Osteoblast (primary cell): ENCODE data around the gene SPINK6. TPM values are rescaled to one million over a fixed set of nuclear protein-coding genes. Genes with fewer than 3 reads are reported as not detected.

ENCODE experiments used
- DNase-seq: peaks from one replicate; pipeline ENCODE4 v3.0.0; 2011; ENCODE audit warnings: low spot score, mixed read lengths; ENCODE audit not compliant: insufficient read length; ENCODE audit errors: missing footprints
- H2AFZ ChIP-seq: 2 replicates; pipeline ENCODE4 v1.6.0; 2011; ENCODE audit warnings: mild to moderate bottlenecking, low read length
- H3K27ac ChIP-seq: 2 replicates; pipeline ENCODE4 v1.5.1; 2011; ENCODE audit warnings: mild to moderate bottlenecking, low read depth, low read length, moderate library complexity
- H3K27me3 ChIP-seq: 2 replicates; pipeline ENCODE4 v1.6.0; 2012; ENCODE audit warnings: mild to moderate bottlenecking, control low read depth, inconsistent platforms, low read length, moderate library complexity; ENCODE audit not compliant: insufficient read depth
- H3K36me3 ChIP-seq: 2 replicates; pipeline ENCODE4 v1.5.1; 2011; ENCODE audit warnings: mild to moderate bottlenecking, low read length, control low read depth, moderate library complexity; ENCODE audit not compliant: insufficient read depth
- H3K4me1 ChIP-seq: 2 replicates; pipeline ENCODE4 v1.5.1; 2011; ENCODE audit warnings: mild to moderate bottlenecking, low read length, control low read depth, moderate library complexity; ENCODE audit not compliant: insufficient read depth
- H3K4me2 ChIP-seq: 2 replicates; pipeline ENCODE4 v1.6.0; 2011; ENCODE audit warnings: mild to moderate bottlenecking, low read length; ENCODE audit not compliant: insufficient read depth
- H3K4me3 ChIP-seq: fragments of 200-600 bp; sonication (generic); 3 replicates; pipeline ENCODE4 v1.5.1; 2012; ENCODE audit warnings: mild to moderate bottlenecking, low read length, inconsistent platforms; ENCODE audit not compliant: insufficient read depth
- H3K79me2 ChIP-seq: 2 replicates; pipeline ENCODE4 v1.6.0; 2012; ENCODE audit warnings: mild to moderate bottlenecking, low read length, control low read depth, inconsistent platforms; ENCODE audit not compliant: insufficient read depth
- H3K9me3 ChIP-seq: 2 replicates; pipeline ENCODE4 v1.5.1; 2011; ENCODE audit warnings: low read depth, low read length, control low read depth
- H4K20me1 ChIP-seq: 2 replicates; pipeline ENCODE4 v1.6.0; 2012; ENCODE audit warnings: mild to moderate bottlenecking, low read length, control low read depth; ENCODE audit not compliant: insufficient read depth
- CTCF ChIP-seq: IDR thresholded peaks from 2 replicates; pipeline ENCODE4 v1.5.1; 2011; ENCODE audit warnings: mild to moderate bottlenecking, low read depth, low read length, moderate library complexity; ENCODE audit errors: extremely low read depth
- small RNA-seq: library from RNA; depleted of rRNA; stranded (forward); fragments of <200 nt; gene quantifications from one replicate; pipeline ENCODE3, GENCODE V24; 2012
- total RNA-seq: library from RNA; depleted of rRNA; stranded (reverse); fragments of >200 nt; gene quantifications from 2 replicates; pipeline ENCODE4 v1.2.3, GENCODE V29; 2012

Gene SPINK6
- total RNA-seq, 1 donor = not detected

GRCh38 chr5:148255456-148255855 lies 52.6 kb downstream of the SPINK6 start:
- H3K4me2 ChIP-seq = no peak overlapping the region
- no peaks in the 10 kb centered on the region for H3K79me2 ChIP-seq
- DNase-seq = no peak
- no peaks in the 10 kb centered on the region for H4K20me1 ChIP-seq
- TF ChIP-seq CTCF = no peak
- H3K9me3 ChIP-seq = no peaks in the 10 kb centered on the region
- no peaks in the 10 kb centered on the region for H3K36me3 ChIP-seq
- no peaks in the 10 kb centered on the region for H3K4me1 ChIP-seq
- no peak overlapping the region for H3K27ac ChIP-seq
- H2AFZ ChIP-seq = no peak overlapping the region
- no peak overlapping the region for H3K4me3 ChIP-seq
- no peaks in the 10 kb centered on the region for H3K27me3 ChIP-seq

DNA sequence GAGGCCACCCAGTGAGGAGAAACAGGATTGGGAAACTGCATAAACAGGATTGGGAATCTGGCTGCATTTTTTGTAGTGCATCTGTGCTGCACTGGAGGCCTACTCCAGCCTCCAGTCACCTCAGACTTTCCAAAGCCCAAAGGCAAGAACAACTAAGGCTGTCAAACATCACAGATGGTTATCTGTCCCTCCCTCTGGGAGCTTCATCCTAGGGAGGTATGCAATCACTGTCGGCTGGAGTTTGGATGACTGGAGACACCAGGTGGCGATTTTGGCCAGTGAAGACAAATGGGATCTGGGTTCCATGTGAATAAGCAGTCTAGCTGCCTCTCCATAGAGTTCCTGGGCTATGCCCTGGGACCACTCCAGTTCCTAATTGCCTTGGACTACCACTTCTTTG lies 56.4 kb downstream of the SPINK6 start:
- Histone ChIP-seq H4K20me1 (no peaks in the 10 kb centered on the region), H3K27ac (no peak overlapping the region), H3K4me1 (no peaks in the 10 kb centered on the region), H3K4me2 (no peak overlapping the region), H3K36me3 (no peaks in the 10 kb centered on the region), H3K27me3 (no peaks in the 10 kb centered on the region), H2AFZ (no peak overlapping the region), H3K4me3 (no peak overlapping the region), H3K9me3 (no peaks in the 10 kb centered on the region), H3K79me2 (no peaks in the 10 kb centered on the region)
- no peak for DNase-seq
- TF ChIP-seq CTCF = no peak

DNA sequence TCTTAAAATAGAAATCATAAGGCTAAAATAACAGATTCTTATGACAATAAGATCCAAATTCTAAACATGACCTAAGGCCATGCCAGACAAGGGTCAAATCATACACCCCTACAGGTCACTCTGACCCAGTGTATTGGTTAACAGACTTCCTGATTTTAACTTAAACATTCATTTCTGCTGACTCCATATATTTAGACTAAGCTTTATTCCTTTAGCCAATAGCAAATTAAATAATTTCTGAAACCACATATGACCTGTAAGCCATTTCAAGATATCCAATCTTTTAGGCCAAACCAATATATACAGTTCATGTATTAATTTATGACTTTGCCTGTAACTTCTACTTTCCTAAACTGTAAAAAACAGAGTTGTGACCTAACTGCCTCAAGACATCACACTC lies 58.4 kb downstream of the SPINK6 start:
- H3K27ac ChIP-seq = no peak overlapping the region
- no peaks in the 10 kb centered on the region for H3K36me3 ChIP-seq
- no peak overlapping the region for H3K4me3 ChIP-seq
- H3K4me2 ChIP-seq = no peak overlapping the region
- no peak for TF ChIP-seq CTCF
- no peaks in the 10 kb centered on the region for H3K4me1 ChIP-seq
- H3K79me2 ChIP-seq = no peaks in the 10 kb centered on the region
- no peak overlapping the region for H2AFZ ChIP-seq
- no peaks in the 10 kb centered on the region for H4K20me1 ChIP-seq
- H3K27me3 ChIP-seq = no peaks in the 10 kb centered on the region
- no peaks in the 10 kb centered on the region for H3K9me3 ChIP-seq
- no peak for DNase-seq

Small RNA genes within 50 kb of the gene (small RNA-seq; reads per million reads assigned to genes)
- not detected for gene HMGN1P16

Other genes with a start within 250 kb of the SPINK6 start
- gene SPINK5, start 139.1 kb upstream of the SPINK6 start, total RNA-seq = not detected in 2 replicates
- gene SPINK14, start 34.5 kb upstream of the SPINK6 start, total RNA-seq = not detected in 2 replicates
- gene MARCOL, start 35.5 kb downstream of the SPINK6 start, total RNA-seq = not detected in 2 replicates
- not detected in 2 replicates for gene SPINK13, start 65.8 kb downstream of the SPINK6 start, total RNA-seq
- gene SPINK7, start 109.4 kb downstream of the SPINK6 start, total RNA-seq = not detected in 2 replicates
- not detected in 2 replicates for gene SPINK9, start 132.5 kb downstream of the SPINK6 start, total RNA-seq
- 69.8 and 80.7 TPM in 2 replicates for gene FBXO38, start 180.9 kb downstream of the SPINK6 start, total RNA-seq